MG63 (cell line): ENCODE results near the gene SMYD2. TPM values are rescaled to one million over a fixed set of nuclear protein-coding genes. Genes with fewer than 3 reads are reported as not detected.

ENCODE experiments used
- DNase-seq: peaks from one replicate; pipeline ENCODE4 v3.0.0-alpha.2; 2020
- H3K27me3 ChIP-seq: fragments of 250-450 bp; sonication (Bioruptor Pico); 2 replicates; pipeline ENCODE4 v1.5.1; 2020; ENCODE audit warnings: mild to moderate bottlenecking, moderate library complexity
- H3K36me3 ChIP-seq: fragments of 250-450 bp; sonication (Bioruptor Pico); 2 replicates; pipeline ENCODE4 v1.5.1; 2020; ENCODE audit warnings: mild to moderate bottlenecking, moderate library complexity
- H3K4me3 ChIP-seq: fragments of 250-450 bp; sonication (Bioruptor Pico); 2 replicates; pipeline ENCODE4 v1.5.1; 2020; ENCODE audit warnings: mild to moderate bottlenecking, moderate library complexity
- H3K9me3 ChIP-seq: fragments of 250-450 bp; sonication (Bioruptor Pico); 2 replicates; pipeline ENCODE4 v1.5.1; 2020; ENCODE audit warnings: mild to moderate bottlenecking, moderate library complexity
- total RNA-seq: library from RNA; depleted of rRNA; stranded (reverse); fragments of >200 nt; shearing (Covaris generic); gene quantifications from 2 replicates; pipeline ENCODE4 v1.2.3, GENCODE V29; 2014; ENCODE audit warnings: low replicate concordance

The SMYD2 gene
- total RNA-seq, 1 experiment from 2014 or later: 73.4 TPM

- Histone ChIP-seq H3K36me3 (peaks cover 21% of the 10 kb centered on the region), H3K4me3 (no peak overlapping the region), H3K9me3 (no peaks in the 10 kb centered on the region), H3K27me3 (no peaks in the 10 kb centered on the region)
- no peak for DNase-seq
Observed at GRCh38 chr1:214316593-214316992, 35.6 kb downstream of the SMYD2 start.

GRCh38 chr1:214317300-214317699 lies 36.3 kb downstream of the SMYD2 start:
- H3K9me3 ChIP-seq: no peaks in the 10 kb centered on the region
- peaks cover 21% of the 10 kb centered on the region for H3K36me3 ChIP-seq
- H3K27me3 ChIP-seq: no peaks in the 10 kb centered on the region
- H3K4me3 ChIP-seq: no peak overlapping the region
- no peak for DNase-seq

GRCh38 chr1:214317734-214318133 lies 36.8 kb downstream of the SMYD2 start:
- DNase-seq: no peak
- H3K27me3 ChIP-seq: no peaks in the 10 kb centered on the region
- H3K9me3 ChIP-seq: no peaks in the 10 kb centered on the region
- peaks cover 21% of the 10 kb centered on the region for H3K36me3 ChIP-seq
- H3K4me3 ChIP-seq: no peak overlapping the region

GRCh38 chr1:214318356-214318755 lies 37.4 kb downstream of the SMYD2 start:
- no peaks in the 10 kb centered on the region for H3K9me3 ChIP-seq
- DNase-seq: no peak
- no peaks in the 10 kb centered on the region for H3K27me3 ChIP-seq
- peaks cover 21% of the 10 kb centered on the region for H3K36me3 ChIP-seq
- H3K4me3 ChIP-seq: no peak overlapping the region

GRCh38 chr1:214318956-214319736 lies 38.2 kb downstream of the SMYD2 start:
- no peaks in the 10 kb centered on the region for H3K27me3 ChIP-seq
- no peaks in the 10 kb centered on the region for H3K9me3 ChIP-seq
- H3K4me3 ChIP-seq: no peak overlapping the region
- H3K36me3 ChIP-seq: peaks cover 21% of the 10 kb centered on the region
- DNase-seq: no peak

- DNase-seq: no peak
- Histone ChIP-seq H3K27me3 (no peaks in the 10 kb centered on the region), H3K4me3 (no peak overlapping the region), H3K9me3 (no peaks in the 10 kb centered on the region), H3K36me3 (peaks cover 20% of the 10 kb centered on the region)
Observed at GRCh38 chr1:214319938-214320337, 39.0 kb downstream of the SMYD2 start.

GRCh38 chr1:214321705-214322453 lies 40.9 kb downstream of the SMYD2 start:
- no peak for DNase-seq
- H3K27me3 ChIP-seq: no peaks in the 10 kb centered on the region
- H3K36me3 ChIP-seq: peaks cover 15% of the 10 kb centered on the region
- H3K4me3 ChIP-seq: no peak overlapping the region
- H3K9me3 ChIP-seq: no peaks in the 10 kb centered on the region

- no peak overlapping the region for H3K4me3 ChIP-seq
- H3K27me3 ChIP-seq: no peaks in the 10 kb centered on the region
- no peak for DNase-seq
- no peaks in the 10 kb centered on the region for H3K9me3 ChIP-seq
- peaks cover 13% of the 10 kb centered on the region for H3K36me3 ChIP-seq
Observed at GRCh38 chr1:214324896-214325800, 44.2 kb downstream of the SMYD2 start.

GRCh38 chr1:214326406-214326805 lies 45.4 kb downstream of the SMYD2 start:
- no peak for DNase-seq
- H3K9me3 ChIP-seq: no peaks in the 10 kb centered on the region
- H3K4me3 ChIP-seq: no peak overlapping the region
- H3K36me3 ChIP-seq: peaks cover 4% of the 10 kb centered on the region
- H3K27me3 ChIP-seq: no peaks in the 10 kb centered on the region

GRCh38 chr1:214327514-214327913 lies 46.6 kb downstream of the SMYD2 start:
- no peak for DNase-seq
- Histone ChIP-seq H3K4me3 (no peak overlapping the region), H3K9me3 (no peaks in the 10 kb centered on the region)

GRCh38 chr1:214328770-214329469 lies 48.0 kb downstream of the SMYD2 start:
- peak; percentile 73 for DNase-seq
- Histone ChIP-seq H3K4me3 (no peak overlapping the region), H3K36me3 (peaks cover 4% of the 10 kb centered on the region), H3K27me3 (no peaks in the 10 kb centered on the region), H3K9me3 (no peaks in the 10 kb centered on the region)

More at GRCh38 chr1:214327514-214327913, 46.6 kb downstream of the SMYD2 start:
- Histone ChIP-seq H3K27me3 (no peaks in the 10 kb centered on the region), H3K36me3 (peaks cover 4% of the 10 kb centered on the region)

GRCh38 chr1:214329470-214330220 lies 48.7 kb downstream of the SMYD2 start:
- H3K27me3 ChIP-seq: no peaks in the 10 kb centered on the region
- no peaks in the 10 kb centered on the region for H3K9me3 ChIP-seq
- no peak overlapping the region for H3K4me3 ChIP-seq
- DNase-seq: no peak
- H3K36me3 ChIP-seq: peaks cover 4% of the 10 kb centered on the region

- H3K27me3 ChIP-seq: no peaks in the 10 kb centered on the region
- no peaks in the 10 kb centered on the region for H3K9me3 ChIP-seq
- no peak for DNase-seq
- H3K36me3 ChIP-seq: peaks cover 4% of the 10 kb centered on the region
- H3K4me3 ChIP-seq: no peak overlapping the region
Observed at GRCh38 chr1:214330222-214330621, 49.3 kb downstream of the SMYD2 start.

GRCh38 chr1:214330715-214331114 lies 49.8 kb downstream of the SMYD2 start:
- no peak for DNase-seq
- Histone ChIP-seq H3K36me3 (peaks cover 4% of the 10 kb centered on the region), H3K9me3 (no peaks in the 10 kb centered on the region), H3K4me3 (no peak overlapping the region), H3K27me3 (no peaks in the 10 kb centered on the region)

GRCh38 chr1:214331180-214331579 lies 50.2 kb downstream of the SMYD2 start:
- DNase-seq: no peak
- no peaks in the 10 kb centered on the region for H3K9me3 ChIP-seq
- H3K36me3 ChIP-seq: peaks cover 4% of the 10 kb centered on the region
- no peak overlapping the region for H3K4me3 ChIP-seq
- no peaks in the 10 kb centered on the region for H3K27me3 ChIP-seq
